HUES48 (cell line): ENCODE measurements around the gene DMD.

Experiments
- H3K27ac ChIP-seq: one replicate; pipeline ENCODE4 v1.7.0; 2013; ENCODE audit warnings: low read depth, low read length, inconsistent platforms
- H3K27me3 ChIP-seq: 2 replicates; pipeline ENCODE4 v1.6.1; 2013; ENCODE audit warnings: mild to moderate bottlenecking, low read length; ENCODE audit not compliant: control insufficient read depth, insufficient read depth
- H3K36me3 ChIP-seq: 2 replicates; pipeline ENCODE4 v1.6.1; 2013; ENCODE audit warnings: low read length; ENCODE audit not compliant: control insufficient read depth, insufficient read depth
- H3K4me1 ChIP-seq: 2 replicates; pipeline ENCODE4 v1.6.1; 2013; ENCODE audit warnings: mild to moderate bottlenecking, low read length; ENCODE audit not compliant: control insufficient read depth, insufficient read depth
- H3K4me3 ChIP-seq: 2 replicates; pipeline ENCODE4 v1.5.1; 2013; ENCODE audit warnings: mild to moderate bottlenecking, low read depth, low read length
- H3K9ac ChIP-seq: 2 replicates; pipeline ENCODE4 v1.6.1; 2013; ENCODE audit warnings: mild to moderate bottlenecking, low read depth, low read length, moderate library complexity
- H3K9me3 ChIP-seq: 2 replicates; pipeline ENCODE4 v1.6.1; 2013; ENCODE audit warnings: low read length; ENCODE audit not compliant: control insufficient read depth, insufficient read depth

The DMD gene

DNA sequence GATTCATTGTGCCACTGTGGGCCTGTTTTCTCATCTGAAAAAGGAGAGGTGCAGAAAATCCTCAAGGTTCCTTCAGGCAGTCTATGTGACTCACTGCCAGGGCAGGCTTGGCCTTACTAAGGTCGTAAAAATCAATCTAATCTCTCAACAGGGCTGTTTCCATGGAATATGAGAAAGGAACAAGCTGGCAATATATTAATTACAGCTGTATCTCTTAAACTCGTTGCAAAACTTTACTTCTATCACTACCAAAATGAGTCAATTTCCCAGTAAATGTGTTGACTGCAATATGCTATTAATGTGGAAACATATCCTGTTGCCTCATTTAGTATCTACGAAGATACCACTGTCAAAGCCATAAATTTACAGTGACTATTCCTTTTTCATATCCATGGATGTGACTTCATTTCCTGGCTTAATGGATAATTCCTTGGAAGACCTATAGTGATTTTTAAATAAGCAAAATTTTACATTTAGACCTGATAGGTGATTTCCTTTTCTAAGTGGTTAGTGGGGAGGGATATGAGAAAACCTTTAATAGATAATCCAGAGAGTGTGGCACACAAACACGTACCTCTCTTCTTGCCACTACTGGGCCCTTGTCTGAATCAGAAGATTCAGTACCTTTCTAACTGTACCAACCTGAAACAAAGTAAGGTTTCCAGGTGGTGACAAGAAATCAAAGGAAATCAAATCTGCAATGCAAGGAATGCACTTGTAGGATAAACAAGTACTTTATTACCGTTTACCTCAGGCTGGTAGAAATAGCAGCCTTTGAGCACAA lies 2012.1 kb downstream of the DMD start:
- Histone ChIP-seq H3K27me3 (no peaks in the 10 kb centered on the region), H3K4me3 (no peak overlapping the region), H3K27ac (no peak overlapping the region), H3K4me1 (peaks cover 30% of the 10 kb centered on the region), H3K9ac (no peak overlapping the region), H3K36me3 (0 out of 2 replicates have a peak, but pooled peaks cover 3% of the 10 kb centered on the region), H3K9me3 (no peaks in the 10 kb centered on the region)

DNA sequence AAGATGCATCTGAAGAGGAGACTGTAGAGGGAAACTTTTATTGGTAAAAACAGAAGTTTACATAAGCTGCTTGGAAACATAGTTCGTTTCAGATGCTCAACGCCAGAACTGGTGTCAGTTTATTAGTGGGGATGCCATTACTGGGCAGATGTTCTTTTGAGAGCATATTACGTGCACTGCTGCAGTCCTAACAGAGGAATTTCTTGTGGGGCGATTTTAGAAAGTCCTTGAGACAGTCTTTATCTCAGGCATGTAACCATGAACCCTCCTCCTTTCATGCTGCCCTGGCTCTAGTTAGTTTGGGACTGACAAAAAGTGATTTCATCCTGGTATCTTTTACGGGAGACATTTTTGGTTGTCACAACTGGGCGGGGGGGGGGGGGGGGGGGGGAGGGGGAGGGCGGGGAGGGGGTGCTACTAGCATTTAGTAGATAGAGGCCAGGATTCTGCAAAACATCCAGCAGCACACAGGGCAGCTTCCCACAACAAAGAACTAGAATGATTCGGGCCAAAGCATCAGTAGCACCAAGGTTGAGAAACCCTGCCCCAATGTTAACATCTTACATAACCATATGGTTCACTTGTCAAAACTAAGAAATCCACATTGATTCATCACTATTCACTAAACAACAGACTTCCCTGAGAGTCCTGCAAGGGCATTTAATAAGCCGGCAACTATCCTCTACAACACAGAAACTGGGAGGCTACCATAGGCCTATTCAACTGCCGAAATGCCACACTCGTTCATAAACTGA lies 2021.0 kb downstream of the DMD start:
- Histone ChIP-seq H3K27me3 (no peaks in the 10 kb centered on the region), H3K9ac (no peak overlapping the region), H3K27ac (no peak overlapping the region), H3K36me3 (0 out of 2 replicates have a peak, but pooled peaks cover 3% of the 10 kb centered on the region), H3K9me3 (no peaks in the 10 kb centered on the region), H3K4me3 (no peak overlapping the region), H3K4me1 (no peaks in the 10 kb centered on the region)

DNA sequence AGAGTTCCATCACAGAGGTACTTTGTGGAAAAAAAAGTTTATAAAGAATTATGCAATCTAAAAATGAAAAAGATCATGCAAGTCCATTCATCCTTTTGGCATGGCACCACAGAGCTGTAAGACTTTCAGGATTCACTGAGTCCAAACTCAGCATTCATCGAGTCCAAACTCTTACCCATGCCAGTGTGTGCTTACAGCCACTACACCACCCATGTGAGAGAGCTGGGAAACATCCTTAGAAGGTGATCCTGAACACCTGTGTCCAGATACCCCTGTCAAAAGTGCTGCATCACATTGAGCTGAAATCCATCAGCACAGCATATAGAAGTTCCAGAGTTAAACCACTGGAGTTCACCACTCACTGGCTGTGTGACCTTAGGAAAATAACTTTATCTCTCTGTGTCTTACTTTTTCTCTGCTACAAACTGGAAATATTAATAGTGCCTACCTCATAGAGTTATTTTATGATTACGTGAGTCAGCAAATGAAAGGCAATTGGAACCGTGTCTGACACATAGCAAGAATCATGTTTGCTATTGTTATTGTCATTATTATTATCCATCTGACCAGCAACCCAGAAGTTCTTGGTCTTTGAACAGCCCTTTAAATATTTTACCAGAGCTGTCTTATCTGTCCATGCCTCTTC lies 2024.5 kb downstream of the DMD start:
- Histone ChIP-seq H3K9me3 (no peaks in the 10 kb centered on the region), H3K4me1 (no peaks in the 10 kb centered on the region), H3K27me3 (no peaks in the 10 kb centered on the region), H3K27ac (no peak overlapping the region), H3K36me3 (no peaks in the 10 kb centered on the region), H3K4me3 (no peak overlapping the region), H3K9ac (no peak overlapping the region)

DNA sequence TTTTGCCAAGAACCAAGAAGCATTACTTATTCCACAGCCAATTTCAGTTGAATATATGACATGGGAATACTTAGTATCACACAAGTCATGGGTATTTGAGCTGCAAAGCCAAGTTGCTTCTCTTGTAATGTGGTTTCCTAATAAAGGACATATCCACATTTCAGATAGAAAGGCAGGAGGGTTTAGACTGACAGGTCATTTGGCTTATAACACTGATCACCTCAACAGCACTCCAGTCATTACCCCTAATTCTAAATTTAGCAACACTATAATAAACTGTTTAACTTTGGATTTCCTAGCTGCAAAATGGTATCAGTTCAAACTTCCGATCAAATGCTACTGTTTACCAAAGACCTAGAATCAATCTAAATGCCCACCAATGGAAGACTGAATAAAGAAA lies 2025.5 kb downstream of the DMD start:
- Histone ChIP-seq H3K36me3 (no peaks in the 10 kb centered on the region), H3K27me3 (no peaks in the 10 kb centered on the region), H3K27ac (no peak overlapping the region), H3K4me1 (no peaks in the 10 kb centered on the region), H3K9ac (no peak overlapping the region), H3K4me3 (no peak overlapping the region), H3K9me3 (no peaks in the 10 kb centered on the region)

DNA sequence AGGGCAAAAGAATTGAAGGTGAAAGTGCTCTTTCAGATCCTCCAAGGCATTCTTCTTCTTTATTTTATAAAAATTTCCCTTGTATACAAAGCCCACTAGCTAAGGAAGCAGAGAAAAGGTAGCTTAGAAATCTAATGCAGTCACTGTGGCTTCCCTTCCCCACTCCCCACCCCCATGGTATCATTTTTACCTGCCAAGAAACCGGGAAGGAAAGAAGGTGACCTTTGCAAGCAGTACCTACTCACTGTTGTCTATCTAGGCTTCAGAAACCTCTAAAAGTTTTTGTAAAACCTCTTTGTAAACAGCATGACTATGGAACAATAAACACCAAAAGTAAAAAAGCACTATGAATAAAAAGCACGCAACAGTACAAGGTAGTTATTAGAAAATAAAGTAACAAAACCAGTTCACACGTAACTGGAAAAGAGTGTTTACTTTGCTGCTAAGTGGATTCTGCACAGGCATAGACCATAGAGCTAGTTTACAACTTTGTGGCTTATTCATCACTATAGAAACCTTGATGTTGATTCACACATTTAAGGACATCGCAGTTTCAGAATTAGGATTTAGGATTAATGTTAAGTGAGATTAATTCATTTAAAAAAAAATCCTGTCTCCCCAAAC lies 2029.9 kb downstream of the DMD start:
- Histone ChIP-seq H3K36me3 (peaks cover 10% of the 10 kb centered on the region), H3K9me3 (no peaks in the 10 kb centered on the region), H3K4me1 (no peaks in the 10 kb centered on the region), H3K27me3 (no peaks in the 10 kb centered on the region), H3K27ac (no peak overlapping the region), H3K9ac (no peak overlapping the region), H3K4me3 (no peak overlapping the region)

DNA sequence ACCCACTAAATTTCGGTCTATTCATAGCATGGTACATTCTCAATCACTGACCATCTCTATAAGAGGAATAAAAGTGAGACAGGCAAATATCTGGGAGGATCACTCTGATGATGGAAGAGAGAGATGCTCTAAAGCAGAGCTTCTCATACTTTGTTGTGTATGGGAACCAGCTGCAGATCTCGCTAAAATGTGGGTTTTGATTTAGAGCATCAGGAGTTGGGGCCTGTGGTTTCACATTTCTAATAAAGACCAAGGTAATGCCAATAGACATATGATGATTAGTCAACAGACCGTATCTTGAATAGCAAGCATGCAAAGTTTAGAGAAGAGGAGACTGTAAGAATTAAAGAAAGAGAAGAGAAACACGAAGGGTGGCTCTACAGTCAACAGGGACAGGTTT lies 2032.1 kb downstream of the DMD start:
- H3K27me3 ChIP-seq, result no peaks in the 10 kb centered on the region
- H3K27ac ChIP-seq, result no peak overlapping the region

DNA sequence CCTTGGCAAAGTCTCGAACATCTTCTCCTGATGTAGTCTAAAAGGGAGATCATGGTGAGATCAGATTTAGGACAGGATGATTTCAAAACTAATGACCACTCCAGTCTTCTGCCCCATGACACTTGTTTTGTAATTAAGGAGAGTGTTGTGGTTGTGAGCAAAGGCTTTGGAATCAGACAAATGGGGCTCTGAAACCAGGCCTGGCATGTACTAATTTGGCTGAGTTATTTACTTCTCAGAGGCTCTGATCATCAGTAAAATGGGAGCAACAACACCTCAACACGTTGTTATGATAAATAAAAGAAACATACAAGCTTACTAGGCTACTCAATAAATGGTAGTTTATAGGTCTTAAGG lies 2032.6 kb downstream of the DMD start:
- Histone ChIP-seq H3K36me3 (peaks cover 10% of the 10 kb centered on the region), H3K9me3 (no peaks in the 10 kb centered on the region), H3K27ac (no peak overlapping the region), H3K9ac (no peak overlapping the region), H3K27me3 (no peaks in the 10 kb centered on the region), H3K4me3 (no peak overlapping the region), H3K4me1 (no peaks in the 10 kb centered on the region)

More for the DNA sequence above, 2032.1 kb downstream of the DMD start:
- H3K9ac ChIP-seq, result no peak overlapping the region
- no peaks in the 10 kb centered on the region for H3K9me3 ChIP-seq
- peaks cover 10% of the 10 kb centered on the region for H3K36me3 ChIP-seq
- no peak overlapping the region for H3K4me3 ChIP-seq
- no peaks in the 10 kb centered on the region for H3K4me1 ChIP-seq

DNA sequence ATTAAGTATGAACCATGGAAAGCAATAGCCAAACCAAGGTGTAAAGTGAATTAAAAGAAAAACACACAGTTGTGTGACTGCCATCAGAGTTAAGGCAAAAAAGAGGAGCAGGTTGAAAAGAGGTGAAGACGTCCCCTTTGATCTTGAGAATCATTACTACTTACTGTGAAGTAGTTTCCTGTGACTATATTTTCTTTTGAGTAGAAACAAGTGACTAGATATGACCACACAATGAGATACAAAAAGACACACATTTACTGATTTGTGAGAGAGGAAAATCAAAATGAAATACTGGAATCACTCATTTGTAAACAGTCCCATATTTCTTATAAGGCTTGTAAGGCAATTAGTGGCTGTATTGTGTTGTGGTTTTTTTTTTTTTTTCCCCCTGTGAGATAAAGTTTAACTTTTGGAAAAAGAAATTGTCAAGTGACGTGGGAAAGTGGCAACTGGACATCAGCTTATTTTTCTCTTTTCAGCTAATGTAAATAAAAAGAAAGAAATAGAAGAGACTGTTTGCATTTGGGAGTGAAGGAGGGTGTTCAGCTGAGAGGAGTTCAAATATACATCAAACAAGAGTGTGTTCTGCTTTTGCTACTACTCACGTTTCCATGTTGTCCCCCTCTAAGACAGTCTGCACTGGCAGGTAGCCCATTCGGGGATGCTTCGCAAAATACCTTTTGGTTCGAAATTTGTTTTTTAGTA lies 2033.1 kb downstream of the DMD start:
- H3K4me1 ChIP-seq, result no peaks in the 10 kb centered on the region
- H3K27ac ChIP-seq, result no peak overlapping the region
- no peak overlapping the region for H3K4me3 ChIP-seq
- no peak overlapping the region for H3K9ac ChIP-seq
- no peaks in the 10 kb centered on the region for H3K9me3 ChIP-seq
- H3K36me3 ChIP-seq, result peaks cover 10% of the 10 kb centered on the region
- H3K27me3 ChIP-seq, result no peaks in the 10 kb centered on the region

DNA sequence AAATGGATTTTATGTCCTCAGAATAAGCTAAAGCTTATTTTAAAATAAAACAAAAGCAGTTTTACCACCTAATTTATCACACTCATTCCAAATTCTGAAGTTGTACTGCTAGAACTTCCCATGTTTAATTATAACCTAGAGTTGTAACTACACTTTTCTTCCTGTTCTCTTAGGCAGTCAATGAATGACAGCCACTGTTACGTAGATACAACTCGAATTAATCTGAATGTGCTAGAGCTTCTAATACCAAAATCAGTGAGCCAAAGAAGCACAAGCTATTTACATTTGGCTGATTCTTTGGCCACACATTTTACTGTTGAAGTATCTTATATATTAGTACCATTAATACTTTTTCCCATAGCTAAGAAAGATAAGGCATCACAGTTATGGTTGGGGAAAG lies 2040.6 kb downstream of the DMD start:
- Histone ChIP-seq H3K4me1 (0 out of 2 replicates have a peak, but pooled peaks cover 6% of the 10 kb centered on the region), H3K27ac (no peak overlapping the region), H3K27me3 (no peaks in the 10 kb centered on the region), H3K9ac (no peak overlapping the region), H3K9me3 (no peaks in the 10 kb centered on the region), H3K4me3 (no peak overlapping the region), H3K36me3 (no peaks in the 10 kb centered on the region; the same call in none of the 2 replicates)

DNA sequence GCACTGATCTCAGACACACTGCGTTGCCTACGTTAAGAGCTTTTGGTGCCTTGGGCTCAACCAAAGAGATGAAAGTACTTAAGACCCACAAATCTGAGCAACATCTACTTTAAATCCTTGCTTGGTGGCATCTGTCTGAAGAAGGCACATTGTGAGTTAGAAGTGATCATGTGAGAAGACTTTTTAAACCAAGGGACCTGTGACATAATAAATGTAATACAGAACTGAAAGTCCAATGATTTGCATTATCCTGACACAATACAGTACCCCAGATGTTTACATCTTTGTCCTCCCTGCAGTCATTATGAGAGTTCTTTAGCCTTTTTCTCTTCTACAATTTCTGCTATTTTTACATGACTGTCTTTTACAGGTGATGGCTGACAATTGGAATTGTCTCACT lies 2042.8 kb downstream of the DMD start:
- Histone ChIP-seq H3K4me3 (no peak overlapping the region), H3K27me3 (no peaks in the 10 kb centered on the region), H3K9me3 (no peaks in the 10 kb centered on the region), H3K36me3 (no peaks in the 10 kb centered on the region; the same call in none of the 2 replicates), H3K9ac (no peak overlapping the region), H3K4me1 (0 out of 2 replicates have a peak, but pooled peaks cover 6% of the 10 kb centered on the region), H3K27ac (no peak overlapping the region)
